PFSK-1 (cell line): ENCODE data around the gene AGO3.

Experiments used
- FOXP2 ChIP-seq: optimal IDR thresholded peaks from 2 replicates; pipeline ENCODE3; 2011; ENCODE audit warnings: borderline replicate concordance, control low read depth, inconsistent platforms; ENCODE audit not compliant: insufficient read depth; ENCODE audit errors: extremely low read length, extremely low read depth
- POLR2AphosphoS5 ChIP-seq: IDR thresholded peaks from 2 replicates; pipeline ENCODE4 v1.6.1; 2012; ENCODE audit warnings: low read depth, mild to moderate bottlenecking, control low read depth, low read length, moderate library complexity
- REST ChIP-seq, 2 experiments: IDR thresholded peaks; 2 replicates each; pipeline versions ENCODE4 v1.6.1 to v1.8.0; 2011 to 2012; ENCODE audit warnings: low read depth in 2 of 2, low read length in 2 of 2, control low read depth in 1 of 2, inconsistent platforms in 1 of 2, mild to moderate bottlenecking in 1 of 2, moderate library complexity in 1 of 2; ENCODE audit not compliant: insufficient read depth in 1 of 2
- SIN3A ChIP-seq: IDR thresholded peaks from 2 replicates; pipeline ENCODE4 v1.6.1; 2012; ENCODE audit warnings: mild to moderate bottlenecking, low read length, moderate library complexity, borderline replicate concordance; ENCODE audit not compliant: insufficient read depth
- TAF1 ChIP-seq: IDR thresholded peaks from 2 replicates; pipeline ENCODE4 v1.6.1; 2012; ENCODE audit warnings: low read length, control low read depth, borderline replicate concordance; ENCODE audit not compliant: insufficient read depth

AGO3 gene

GRCh38 chr1:36109041-36109679 lies 178.3 kb downstream of the AGO3 start:
- TF ChIP-seq POLR2AphosphoS5: no peak
- no peak for TF ChIP-seq TAF1
- no peak for TF ChIP-seq FOXP2
- no peak for TF ChIP-seq REST (IDR thresholded peaks at IDR 0.05; ENCODE audit: insufficient read depth in 1 of 2, low read depth in 2 of 2, low read length in 2 of 2)
- TF ChIP-seq SIN3A: no peak

GRCh38 chr1:36111151-36111550 lies 180.2 kb downstream of the AGO3 start:
- TF ChIP-seq POLR2AphosphoS5: no peak
- no peak for TF ChIP-seq REST (IDR thresholded peaks at IDR 0.05; ENCODE audit: insufficient read depth in 1 of 2, low read depth in 2 of 2, low read length in 2 of 2)
- no peak for TF ChIP-seq TAF1
- TF ChIP-seq SIN3A: no peak
- TF ChIP-seq FOXP2: no peak

DNA sequence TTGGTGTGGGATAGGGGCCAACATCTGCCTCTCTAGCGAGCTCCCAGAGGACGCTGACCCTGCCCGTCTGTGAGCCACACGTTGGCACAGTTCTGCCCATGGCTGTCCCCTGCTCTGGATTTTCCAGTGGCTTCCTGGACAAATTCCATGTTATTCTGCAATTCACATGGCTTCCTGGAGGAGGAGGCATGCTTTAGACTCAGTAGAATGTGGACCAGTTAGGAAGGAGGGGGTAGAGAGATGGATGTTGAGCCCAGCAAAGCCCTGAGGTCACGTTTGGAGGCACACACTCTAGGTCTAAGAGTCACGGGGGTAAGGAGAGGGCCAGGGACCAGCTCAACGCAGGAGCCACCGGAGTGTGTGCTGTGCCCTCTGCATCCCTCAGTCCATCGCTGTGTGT lies 181.9 kb downstream of the AGO3 start:
- TF ChIP-seq SIN3A (no peak), REST (IDR thresholded peaks at IDR 0.05; ENCODE audit: insufficient read depth in 1 of 2, low read depth in 2 of 2, low read length in 2 of 2) (no peak), FOXP2 (no peak), TAF1 (no peak), POLR2AphosphoS5 (no peak)

- TF ChIP-seq FOXP2: no peak
- no peak for TF ChIP-seq REST (IDR thresholded peaks at IDR 0.05; ENCODE audit: insufficient read depth in 1 of 2, low read depth in 2 of 2, low read length in 2 of 2)
- no peak for TF ChIP-seq TAF1
- TF ChIP-seq POLR2AphosphoS5: no peak
- TF ChIP-seq SIN3A: no peak
Observed at GRCh38 chr1:36114371-36114770, 183.5 kb downstream of the AGO3 start.

- no peak for TF ChIP-seq SIN3A
- no peak for TF ChIP-seq TAF1
- no peak for TF ChIP-seq FOXP2
- no peak for TF ChIP-seq REST (IDR thresholded peaks at IDR 0.05; ENCODE audit: insufficient read depth in 1 of 2, low read depth in 2 of 2, low read length in 2 of 2)
- TF ChIP-seq POLR2AphosphoS5: no peak
Observed at GRCh38 chr1:36115200-36115669, 184.3 kb downstream of the AGO3 start.
